Skeletal muscle satellite cell (primary cell): ENCODE measurements around the gene PFKL.
"Not testable (repeated sequence)": the region's sequence is repeated elsewhere in the genome, so short reads cannot be mapped to it uniquely, and the experiment has no call there.

Source experiments
- H3K27me3 ChIP-seq: 2 replicates; pipeline ENCODE4 v1.7.0; 2013; ENCODE audit warnings: low read length; ENCODE audit not compliant: control insufficient read depth, insufficient read depth
- H3K36me3 ChIP-seq: 2 replicates; pipeline ENCODE4 v1.7.0; 2013; ENCODE audit warnings: mild to moderate bottlenecking, control low read depth, low read length; ENCODE audit not compliant: insufficient read depth
- H3K4me1 ChIP-seq: 2 replicates; pipeline ENCODE4 v1.7.0; 2013; ENCODE audit warnings: low read length; ENCODE audit not compliant: control insufficient read depth, insufficient read depth
- H3K4me2 ChIP-seq: 2 replicates; pipeline ENCODE4 v1.7.0; 2013; ENCODE audit warnings: mild to moderate bottlenecking, low read length
- H3K4me3 ChIP-seq: 2 replicates; pipeline ENCODE4 v1.7.0; 2013; ENCODE audit warnings: low read length
- H3K9ac ChIP-seq: 2 replicates; pipeline ENCODE4 v1.7.0; 2013; ENCODE audit warnings: mild to moderate bottlenecking, low read depth, low read length, moderate library complexity
- H3K9me3 ChIP-seq: replicated peaks from 2 replicates; pipeline ENCODE4 v1.7.0; 2013; ENCODE audit warnings: mild to moderate bottlenecking, control low read depth, low read length

Gene PFKL

DNA sequence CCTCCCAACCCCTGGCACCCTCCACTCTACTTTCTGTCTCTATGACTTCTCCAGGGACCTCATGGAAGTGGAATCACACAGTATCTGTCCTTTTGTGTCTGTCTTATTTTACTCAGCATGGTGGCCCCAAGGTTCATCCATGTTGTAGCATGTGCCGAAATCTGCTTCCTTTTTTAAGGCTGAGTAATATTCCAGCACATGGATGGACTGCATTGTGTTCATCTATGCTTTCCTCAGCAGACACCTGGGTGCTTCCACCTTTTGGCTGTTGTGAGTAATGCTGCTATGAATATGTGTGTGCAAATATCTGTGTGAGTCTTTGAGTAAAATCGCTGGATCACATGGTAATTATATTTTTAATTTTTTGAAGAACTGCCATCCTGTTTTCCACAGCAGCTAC lies 1.6 kb upstream of the PFKL start:
- no peaks in the 10 kb centered on the region for H3K27me3 ChIP-seq
- H3K9ac ChIP-seq: no peak overlapping the region
- H3K4me1 ChIP-seq: peaks cover 31% of the 10 kb centered on the region
- H3K36me3 ChIP-seq: no peaks in the 10 kb centered on the region
- no peaks in the 10 kb centered on the region for H3K9me3 ChIP-seq
- no peak overlapping the region for H3K4me2 ChIP-seq
- no peak overlapping the region for H3K4me3 ChIP-seq

DNA sequence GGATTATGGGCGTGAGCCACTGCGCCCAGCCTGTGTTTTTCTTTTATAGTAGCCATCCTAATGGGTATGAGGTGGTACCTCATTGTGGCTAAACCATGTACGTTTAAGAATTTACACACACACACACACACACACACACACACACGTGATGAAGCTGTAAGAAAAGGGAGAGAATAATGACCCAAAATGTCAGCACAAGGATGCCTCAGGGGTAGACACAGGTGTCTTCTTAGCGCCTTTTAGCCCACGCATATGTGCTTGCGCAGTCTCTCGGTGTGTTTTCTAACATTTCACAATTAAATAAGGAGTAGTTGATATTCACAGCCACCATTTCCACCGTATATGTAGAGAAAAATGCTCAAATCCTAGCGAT lies 782 bp upstream of the PFKL start:
- peak overlapping the region; percentile 99 for H3K4me2 ChIP-seq
- H3K9ac ChIP-seq: peak overlapping the region; percentile 91
- peak overlapping the region; percentile 96 for H3K4me3 ChIP-seq
- no peaks in the 10 kb centered on the region for H3K27me3 ChIP-seq
- H3K36me3 ChIP-seq: no peaks in the 10 kb centered on the region
- no peaks in the 10 kb centered on the region for H3K9me3 ChIP-seq
- peaks cover 31% of the 10 kb centered on the region for H3K4me1 ChIP-seq

DNA sequence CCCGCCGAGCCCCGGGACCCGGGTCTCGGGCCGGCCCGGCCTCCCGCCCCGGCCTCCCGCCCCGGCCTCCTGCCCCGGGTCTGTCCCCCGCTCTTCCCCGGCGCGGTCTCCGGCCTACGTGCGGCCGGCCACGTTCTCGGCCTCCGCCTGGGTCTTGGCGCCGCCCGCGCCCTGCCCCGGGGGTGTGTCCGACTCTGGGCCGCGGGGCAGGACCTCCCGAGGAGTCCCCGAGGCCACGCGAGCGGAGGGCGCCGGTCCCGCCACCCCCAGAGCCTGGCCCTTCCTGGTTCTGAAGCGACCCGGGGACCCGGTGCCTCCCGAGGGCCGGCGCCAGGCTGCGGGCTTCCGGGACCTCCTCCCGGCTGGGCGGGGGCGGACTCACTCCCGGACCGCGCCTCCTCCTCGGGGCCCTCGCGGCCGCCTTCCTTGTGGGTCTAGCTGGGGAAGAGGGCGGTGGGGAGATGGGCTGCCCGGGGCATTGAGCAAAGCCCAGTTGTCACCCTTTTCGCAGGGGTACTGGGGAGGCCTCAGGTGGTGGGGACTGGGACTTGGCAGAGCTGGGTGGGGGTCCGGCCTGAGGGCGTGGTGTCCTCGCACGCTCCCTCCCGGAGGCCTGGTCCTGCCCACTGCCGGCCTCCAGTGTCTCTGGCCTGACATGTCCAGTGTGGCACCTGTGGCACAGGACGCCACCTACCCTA lies 558 bp downstream of the PFKL start:
- no peaks in the 10 kb centered on the region for H3K36me3 ChIP-seq
- no peaks in the 10 kb centered on the region for H3K27me3 ChIP-seq
- H3K9me3 ChIP-seq: no peaks in the 10 kb centered on the region
- peak overlapping the region; percentile 91 for H3K9ac ChIP-seq
- H3K4me2 ChIP-seq: peak overlapping the region; percentile 99
- H3K4me1 ChIP-seq: peaks cover 22% of the 10 kb centered on the region
- H3K4me3 ChIP-seq: peak overlapping the region; percentile 96

DNA sequence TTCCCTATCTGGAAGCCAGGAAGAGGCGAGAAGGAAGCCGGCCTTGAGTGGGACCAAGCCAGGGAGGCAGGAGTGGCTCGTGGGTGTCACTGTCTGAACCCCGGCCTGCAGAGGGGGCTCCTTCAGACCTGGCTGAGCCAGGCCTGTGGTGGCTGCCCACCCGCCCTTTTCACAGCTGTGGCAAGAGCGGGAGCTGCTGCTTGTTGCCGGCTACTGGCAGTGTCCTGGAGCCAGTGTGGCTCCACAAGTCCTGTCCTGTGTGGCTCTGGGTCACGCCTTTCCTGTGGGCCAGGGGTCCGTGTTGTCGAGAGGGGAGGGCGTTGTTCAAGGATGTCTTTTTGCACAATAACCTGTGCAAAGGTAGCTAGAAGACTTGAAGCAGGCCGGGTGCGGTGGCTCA lies 1.3 kb downstream of the PFKL start:
- peak overlapping the region; percentile 99 for H3K4me2 ChIP-seq

DNA sequence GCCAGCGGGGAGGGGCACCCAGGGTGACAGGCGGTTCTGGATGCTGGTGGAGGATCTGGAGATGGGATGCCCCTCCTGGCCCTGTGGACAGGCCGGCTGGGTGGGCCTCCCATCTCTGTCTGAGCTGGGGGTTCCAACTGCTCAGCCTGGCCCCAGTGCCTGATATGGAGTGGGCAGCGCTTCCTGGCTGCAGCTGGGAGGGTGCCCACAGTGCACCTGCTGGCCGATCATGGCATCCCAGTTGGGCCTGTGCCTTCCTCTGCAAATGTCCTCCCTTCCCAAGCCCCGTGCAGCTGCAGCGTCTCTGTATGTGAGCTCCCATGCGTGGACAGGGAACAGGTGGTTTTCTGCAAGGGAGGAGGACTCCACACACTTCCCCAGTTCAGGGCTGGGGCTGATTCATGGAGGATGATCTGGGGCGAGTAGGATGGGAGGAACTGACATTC lies 2.1 kb downstream of the PFKL start:
- peaks cover 8% of the 10 kb centered on the region for H3K36me3 ChIP-seq
- peaks cover 22% of the 10 kb centered on the region for H3K4me1 ChIP-seq
- H3K4me2 ChIP-seq: peak overlapping the region; percentile 99
- H3K9me3 ChIP-seq: no peaks in the 10 kb centered on the region
- H3K4me3 ChIP-seq: no peak overlapping the region
- H3K27me3 ChIP-seq: no peaks in the 10 kb centered on the region
- no peak overlapping the region for H3K9ac ChIP-seq

More for the DNA sequence above, 1.3 kb downstream of the PFKL start:
- H3K4me3 ChIP-seq: peak overlapping the region; percentile 96
- H3K4me1 ChIP-seq: peaks cover 22% of the 10 kb centered on the region
- no peaks in the 10 kb centered on the region for H3K9me3 ChIP-seq
- H3K27me3 ChIP-seq: no peaks in the 10 kb centered on the region
- H3K36me3 ChIP-seq: peaks cover 1% of the 10 kb centered on the region
- H3K9ac ChIP-seq: peak overlapping the region; percentile 91

GRCh38 chr21:44302573-44303401 lies 2.9 kb downstream of the PFKL start:
- H3K9me3 ChIP-seq, H3K4me2 ChIP-seq, H3K27me3 ChIP-seq, H3K9ac ChIP-seq, H3K4me3 ChIP-seq, H3K36me3 ChIP-seq: not testable (repeated sequence)
- peaks cover 22% of the 10 kb centered on the region for H3K4me1 ChIP-seq

GRCh38 chr21:44303490-44303981 lies 3.7 kb downstream of the PFKL start:
- H3K27me3 ChIP-seq: no peaks in the 10 kb centered on the region
- peaks cover 22% of the 10 kb centered on the region for H3K4me1 ChIP-seq
- no peak overlapping the region for H3K4me3 ChIP-seq
- peaks cover 8% of the 10 kb centered on the region for H3K36me3 ChIP-seq
- H3K9me3 ChIP-seq: no peaks in the 10 kb centered on the region
- H3K4me2 ChIP-seq: no peak overlapping the region
- H3K9ac ChIP-seq: no peak overlapping the region

DNA sequence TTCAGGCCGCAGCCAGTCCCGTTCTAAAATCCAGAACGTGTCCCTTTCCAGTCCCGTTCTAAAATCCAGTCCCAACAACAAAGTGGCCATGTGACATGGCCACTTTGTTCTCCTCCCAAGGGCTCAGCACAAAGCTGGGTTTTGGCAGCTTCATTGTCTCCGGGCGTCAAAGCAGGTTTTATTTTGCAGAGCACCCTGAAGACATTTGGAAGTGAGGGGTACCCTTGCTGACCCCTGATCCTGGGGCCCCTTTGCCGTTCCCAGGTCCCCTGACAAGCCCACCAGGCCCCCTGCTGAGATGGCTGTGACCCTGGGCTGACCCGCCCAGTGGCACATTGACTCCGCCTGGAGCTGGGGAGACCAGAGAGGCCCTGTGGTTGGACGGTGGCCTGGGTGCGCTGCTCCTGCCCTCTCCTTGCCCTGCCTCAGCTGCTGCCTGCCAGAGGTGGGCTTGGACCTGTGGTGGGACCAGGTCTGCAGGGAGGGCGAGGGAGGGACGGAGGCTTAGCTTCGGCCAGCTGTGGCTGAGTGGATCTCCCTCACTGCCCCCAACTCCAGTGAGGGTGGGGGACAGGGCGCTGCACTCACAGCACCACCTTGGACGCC lies 4.3 kb downstream of the PFKL start:
- no peak overlapping the region for H3K4me2 ChIP-seq
- H3K9ac ChIP-seq: no peak overlapping the region
- H3K4me1 ChIP-seq: peaks cover 20% of the 10 kb centered on the region
- no peaks in the 10 kb centered on the region for H3K9me3 ChIP-seq
- no peaks in the 10 kb centered on the region for H3K27me3 ChIP-seq
- no peak overlapping the region for H3K4me3 ChIP-seq
- peaks cover 13% of the 10 kb centered on the region for H3K36me3 ChIP-seq

DNA sequence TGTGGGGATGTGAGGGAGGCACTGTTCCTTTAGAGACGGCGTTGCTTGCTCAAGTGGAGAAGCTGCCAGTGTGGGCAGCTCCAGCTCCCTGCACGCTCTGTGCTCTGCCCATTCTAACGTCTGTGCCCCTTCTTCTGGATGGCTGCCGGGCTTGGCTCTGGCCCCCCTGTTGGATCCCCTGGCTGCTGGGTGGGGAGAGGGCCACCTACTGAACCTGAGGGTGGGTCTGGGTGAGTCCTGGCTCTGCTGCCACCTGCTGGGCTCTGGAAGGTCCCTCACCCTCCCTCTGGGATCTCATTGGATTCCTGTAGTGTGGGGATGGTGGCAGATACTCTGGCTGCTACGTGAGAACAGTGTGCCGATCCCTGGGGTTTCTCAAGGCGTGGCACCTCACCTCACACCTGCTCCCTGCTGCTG lies 5.0 kb downstream of the PFKL start:
- no peak overlapping the region for H3K4me3 ChIP-seq
- H3K4me2 ChIP-seq: no peak overlapping the region
- H3K9me3 ChIP-seq: no peaks in the 10 kb centered on the region
- H3K27me3 ChIP-seq: no peaks in the 10 kb centered on the region
- H3K36me3 ChIP-seq: peaks cover 16% of the 10 kb centered on the region
- no peak overlapping the region for H3K9ac ChIP-seq
- peaks cover 14% of the 10 kb centered on the region for H3K4me1 ChIP-seq

DNA sequence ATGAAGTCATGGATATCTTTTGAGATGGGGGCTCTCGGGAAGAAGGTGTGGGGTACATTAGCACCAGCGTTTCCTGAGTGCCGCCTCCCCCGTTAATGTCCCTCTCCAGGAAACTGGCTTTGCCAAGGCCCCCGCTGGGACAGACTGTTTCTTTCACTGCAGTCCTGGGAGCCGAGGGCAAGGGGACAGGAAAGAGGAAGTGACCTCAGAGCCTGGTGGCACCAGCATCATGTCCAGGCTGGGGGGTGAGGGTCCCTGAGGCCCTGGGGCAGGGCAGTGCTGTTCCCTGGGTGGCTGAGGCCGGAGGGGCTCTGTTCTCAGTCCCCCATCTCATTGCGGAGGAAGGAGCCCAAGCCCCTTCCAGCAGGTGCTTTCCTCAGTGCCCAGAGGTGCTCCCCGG lies 5.8 kb downstream of the PFKL start:
- no peak overlapping the region for H3K4me2 ChIP-seq
- H3K9ac ChIP-seq: no peak overlapping the region
- no peaks in the 10 kb centered on the region for H3K27me3 ChIP-seq
- peaks cover 12% of the 10 kb centered on the region for H3K4me1 ChIP-seq
- peaks cover 19% of the 10 kb centered on the region for H3K36me3 ChIP-seq
- H3K4me3 ChIP-seq: no peak overlapping the region
- H3K9me3 ChIP-seq: no peaks in the 10 kb centered on the region

DNA sequence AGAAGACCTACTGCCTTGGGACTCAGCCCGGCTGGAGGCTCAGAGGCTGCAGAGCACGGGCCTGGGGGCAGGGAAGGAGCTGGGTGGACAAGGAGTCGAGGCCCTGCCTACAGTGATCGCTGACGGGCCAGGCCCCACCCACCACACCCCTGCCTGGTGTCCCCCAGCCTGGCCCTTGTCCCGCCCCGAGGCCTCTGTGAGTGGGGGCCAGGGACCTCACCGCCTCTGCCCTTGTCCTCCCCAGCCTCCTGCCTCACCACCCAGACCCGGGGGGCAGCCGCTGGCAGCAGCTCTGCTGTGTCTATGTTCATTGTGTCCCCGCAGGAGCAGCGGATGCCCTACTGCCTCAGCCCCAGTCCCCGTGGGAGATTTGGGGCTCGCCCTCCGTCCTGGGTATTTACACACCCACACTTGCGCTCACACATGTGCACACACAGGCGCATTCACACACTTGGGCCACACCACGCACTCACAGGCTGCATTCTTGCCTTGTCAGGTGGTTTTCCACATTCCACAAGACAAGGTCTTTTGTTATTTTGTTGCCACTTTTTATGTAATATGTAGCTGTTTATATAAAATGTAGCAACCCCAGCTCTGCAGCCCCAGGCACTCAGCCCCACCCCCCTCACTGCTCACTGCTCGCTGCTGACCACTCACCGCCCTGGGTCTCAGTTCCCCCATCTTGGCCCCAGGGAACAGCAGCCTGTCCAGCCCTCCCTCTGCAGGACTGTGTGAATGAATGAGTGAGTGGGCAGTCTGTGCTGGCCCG lies 7.3 kb downstream of the PFKL start:
- no peak overlapping the region for H3K9ac ChIP-seq
- peaks cover 32% of the 10 kb centered on the region for H3K36me3 ChIP-seq
- H3K4me3 ChIP-seq: no peak overlapping the region
- H3K9me3 ChIP-seq: no peaks in the 10 kb centered on the region
- no peaks in the 10 kb centered on the region for H3K4me1 ChIP-seq
- no peak overlapping the region for H3K4me2 ChIP-seq
- H3K27me3 ChIP-seq: no peaks in the 10 kb centered on the region
